WTC11 (cell line): Measurements from ENCODE around the gene NETO2. TPM values are rescaled to one million over a fixed set of nuclear protein-coding genes. Genes with fewer than 3 reads are reported as not detected.

Experiments used
- ATAC-seq: fragments of 200-7000 bp; cut with Tn5 transposase; 2 replicates; pipeline ENCODE4 v1.10.0; 2021; ENCODE audit warnings: mild to moderate bottlenecking, moderate library complexity
- CTCF ChIA-PET: fragments of 300-600 bp; sonication (Branson Sonifier 250); formaldehyde crosslinking; loops from one replicate; lab custom pipeline; 2021; ENCODE audit warnings: antibody characterized with exemption; lab: Charles Lee
- POLR2A ChIA-PET: fragments of 350-600 bp; sonication (Branson Sonifier 250); formaldehyde crosslinking; loops from one replicate; lab custom pipeline; 2021; ENCODE audit warnings: antibody characterized with exemption; lab: Charles Lee
- DNase-seq: peaks from one replicate; pipeline ENCODE4 v3.0.0; 2021; ENCODE audit warnings: low spot score
- H3K27ac Mint-ChIP-seq: 2 replicates; pipeline ENCODE4 v1.8.0; 2021; ENCODE audit warnings: mixed read lengths
- H3K27me3 Mint-ChIP-seq: 2 replicates; pipeline ENCODE4 v1.8.0; 2021; ENCODE audit warnings: low read depth, mild to moderate bottlenecking, moderate library complexity, mixed read lengths
- H3K36me3 Mint-ChIP-seq: 2 replicates; pipeline ENCODE4 v1.8.0; 2021; ENCODE audit warnings: mixed read lengths
- H3K4me1 Mint-ChIP-seq: 2 replicates; pipeline ENCODE4 v1.8.0; 2022; ENCODE audit warnings: mixed read lengths
- H3K4me3 Mint-ChIP-seq: 2 replicates; pipeline ENCODE4 v1.8.0; 2021; ENCODE audit warnings: mild to moderate bottlenecking, moderate library complexity, mixed read lengths
- H3K9me3 Mint-ChIP-seq: 2 replicates; pipeline ENCODE4 v1.8.0; 2021; ENCODE audit warnings: mixed read lengths
- ATF1 ChIP-seq: sonication (generic); formaldehyde crosslinking; IDR thresholded peaks from 2 replicates; pipeline ENCODE4 v1.8.1; 2023; ENCODE audit warnings: mild to moderate bottlenecking, moderate library complexity, missing genetic modification reagents
- CTCF ChIP-seq: fragments of 200-600 bp; IDR thresholded peaks from 2 replicates; pipeline ENCODE4 v1.8.0; 2022; ENCODE audit warnings: antibody characterized with exemption
- ERG ChIP-seq: fragments of 250-450 bp; sonication (Bioruptor Pico); IDR thresholded peaks from 2 replicates; pipeline ENCODE4 v1.8.0; 2021; ENCODE audit warnings: mild to moderate bottlenecking
- ETV6 ChIP-seq: sonication (generic); formaldehyde crosslinking; IDR thresholded peaks from 2 replicates; pipeline ENCODE4 v1.8.1; 2022; ENCODE audit warnings: mild to moderate bottlenecking, missing genetic modification reagents
- FOXJ3 ChIP-seq: sonication (generic); formaldehyde crosslinking; IDR thresholded peaks from 2 replicates; pipeline ENCODE4 v1.9.0; 2021; ENCODE audit warnings: missing genetic modification reagents, mild to moderate bottlenecking, borderline replicate concordance
- FOXP4 ChIP-seq: sonication (generic); formaldehyde crosslinking; IDR thresholded peaks from 2 replicates; pipeline ENCODE4 v1.8.0; 2022; ENCODE audit warnings: mild to moderate bottlenecking, missing genetic modification reagents
- HMGA2 ChIP-seq: fragments of 250-450 bp; sonication (Bioruptor Pico); IDR thresholded peaks from 2 replicates; pipeline ENCODE4 v1.4.0; 2021; ENCODE audit warnings: mild to moderate bottlenecking, moderate library complexity
- KAT7 ChIP-seq: sonication (generic); formaldehyde crosslinking; IDR thresholded peaks from 2 replicates; pipeline ENCODE4 v1.8.1; 2023; ENCODE audit warnings: missing genetic modification reagents, mild to moderate bottlenecking, borderline replicate concordance
- NFYB ChIP-seq: sonication (generic); formaldehyde crosslinking; conservative IDR thresholded peaks from 2 replicates; pipeline ENCODE4 v1.8.0; 2022; ENCODE audit warnings: low read depth, missing genetic modification reagents
- PRDM15 ChIP-seq: sonication (generic); formaldehyde crosslinking; IDR thresholded peaks from 2 replicates; pipeline ENCODE4 v1.8.0; 2022; ENCODE audit warnings: missing genetic modification reagents
- PREB ChIP-seq: sonication (generic); formaldehyde crosslinking; IDR thresholded peaks from 2 replicates; pipeline ENCODE4 v1.8.1; 2022; ENCODE audit warnings: mild to moderate bottlenecking, missing genetic modification reagents, moderate library complexity, borderline replicate concordance
- PRRX2 ChIP-seq: fragments of 250-450 bp; sonication (Bioruptor Pico); IDR thresholded peaks from 2 replicates; pipeline ENCODE4 v1.8.0; 2021; ENCODE audit warnings: mild to moderate bottlenecking
- RORB ChIP-seq: fragments of 250-450 bp; sonication (Bioruptor Pico); IDR thresholded peaks from 2 replicates; pipeline ENCODE4 v1.9.0; 2021; ENCODE audit warnings: mild to moderate bottlenecking
- SOX15 ChIP-seq: fragments of 250-450 bp; sonication (Bioruptor Pico); IDR thresholded peaks from 2 replicates; pipeline ENCODE4 v1.9.0; 2021; ENCODE audit warnings: mild to moderate bottlenecking
- TEAD4 ChIP-seq: sonication (generic); formaldehyde crosslinking; IDR thresholded peaks from 2 replicates; pipeline ENCODE4 v1.8.0; 2022; ENCODE audit warnings: mild to moderate bottlenecking, missing genetic modification reagents
- TP53 ChIP-seq: sonication (generic); formaldehyde crosslinking; IDR thresholded peaks from 2 replicates; pipeline ENCODE4 v1.8.1; 2023; ENCODE audit warnings: mild to moderate bottlenecking, missing genetic modification reagents
- USF1 ChIP-seq: sonication (generic); formaldehyde crosslinking; IDR thresholded peaks from 2 replicates; pipeline ENCODE4 v1.8.0; 2022; ENCODE audit warnings: mild to moderate bottlenecking, missing genetic modification reagents
- ZBTB43 ChIP-seq: sonication (generic); formaldehyde crosslinking; IDR thresholded peaks from 2 replicates; pipeline ENCODE4 v1.8.1; 2023; ENCODE audit warnings: mild to moderate bottlenecking, missing genetic modification reagents
- ZNF263 ChIP-seq: sonication (generic); formaldehyde crosslinking; IDR thresholded peaks from 2 replicates; pipeline ENCODE4 v1.8.1; 2022; ENCODE audit warnings: low read depth, mild to moderate bottlenecking, moderate library complexity, missing genetic modification reagents
- ZNF671 ChIP-seq: fragments of 250-450 bp; sonication (Bioruptor Pico); IDR thresholded peaks from 2 replicates; pipeline ENCODE4 v1.8.0; 2021; ENCODE audit warnings: mild to moderate bottlenecking
- total RNA-seq: library from RNA; stranded (reverse); gene quantifications from 3 replicates; pipeline ENCODE4 v1.2.3, GENCODE V29; 2021

The NETO2 gene
- total RNA-seq, 1 experiment from 2014 or later: 21.8 TPM

- no peak for TF ChIP-seq USF1 (CRISPR knock-in tag)
- no peak for TF ChIP-seq HMGA2 (CRISPR knock-in tag)
- no peak for TF ChIP-seq RORB (CRISPR knock-in tag)
- no peak for TF ChIP-seq KAT7
- no peak for TF ChIP-seq NFYB (CRISPR knock-in tag)
- no peak for TF ChIP-seq ZNF671 (CRISPR knock-in tag)
Measured at GRCh38 chr16:47045459-47045858, 98.3 kb downstream of the NETO2 start (continued).

- H3K36me3 Mint-ChIP-seq: no peaks in the 10 kb centered on the region
- H3K4me3 Mint-ChIP-seq: no peak overlapping the region
- DNase-seq (no peak), ATAC-seq (no peak)
- no peaks in the 10 kb centered on the region for H3K9me3 Mint-ChIP-seq
- H3K27me3 Mint-ChIP-seq: no peaks in the 10 kb centered on the region
- no peak overlapping the region for H3K27ac Mint-ChIP-seq
- CTCF ChIA-PET: interaction anchor here (0.6 to 2.5 kb wide), 4 partner anchors 15 to 1120 kb away, joined by 3 to 10 read pairs (median 6); no protein-coding TSS in a partner anchor
- no peak for TF ChIP-seq PRRX2
- no peak for TF ChIP-seq SOX15 (CRISPR knock-in tag)
- TF ChIP-seq CTCF: no peak
- no peak for TF ChIP-seq ERG
- no peak for TF ChIP-seq USF1 (CRISPR knock-in tag)
- no peak for TF ChIP-seq ATF1 (CRISPR knock-in tag)
- no peak for TF ChIP-seq FOXP4 (CRISPR knock-in tag)
- TF ChIP-seq TP53 (CRISPR knock-in tag): no peak
- TF ChIP-seq, all 79 proteins: peak for 0
- POLR2A ChIA-PET: no interaction called here
- H3K4me1 Mint-ChIP-seq: peaks cover 3% of the 10 kb centered on the region
Measured at GRCh38 chr16:47045023-47045422, 98.7 kb downstream of the NETO2 start.

- ATAC-seq (no peak), DNase-seq (no peak)
- Mint-ChIP-seq H3K36me3 (no peaks in the 10 kb centered on the region), H3K4me3 (no peak overlapping the region), H3K4me1 (peaks cover 3% of the 10 kb centered on the region), H3K9me3 (no peaks in the 10 kb centered on the region), H3K27ac (no peak overlapping the region), H3K27me3 (peaks cover 5% of the 10 kb centered on the region)
- ChIA-PET POLR2A (no interaction called here), CTCF (interaction anchor here (0.7 to 2.5 kb wide), 5 partner anchors 16 to 1121 kb away, joined by 3 to 10 read pairs (median 6); partner anchors contain the start of gene NETO2)
- TF ChIP-seq ETV6 (CRISPR knock-in tag) (no peak), ZNF263 (CRISPR knock-in tag) (no peak), TEAD4 (CRISPR knock-in tag) (no peak), NFYB (CRISPR knock-in tag) (no peak), ZBTB43 (CRISPR knock-in tag) (no peak), FOXJ3 (CRISPR knock-in tag) (no peak), PRDM15 (CRISPR knock-in tag) (no peak), PREB (no peak), ZNF671 (CRISPR knock-in tag) (no peak)
Measured at GRCh38 chr16:47043970-47044684, 99.6 kb downstream of the NETO2 start.
